Osteoblast (primary cell): ENCODE data around the gene BICD1. TPM values are rescaled to one million over a fixed set of nuclear protein-coding genes. Genes with fewer than 3 reads are reported as not detected.

Experiments used
- DNase-seq: peaks from one replicate; pipeline ENCODE4 v3.0.0; 2011; ENCODE audit warnings: low spot score, mixed read lengths; ENCODE audit not compliant: insufficient read length; ENCODE audit errors: missing footprints
- H2AFZ ChIP-seq: 2 replicates; pipeline ENCODE4 v1.6.0; 2011; ENCODE audit warnings: mild to moderate bottlenecking, low read length
- H3K27ac ChIP-seq: 2 replicates; pipeline ENCODE4 v1.5.1; 2011; ENCODE audit warnings: mild to moderate bottlenecking, low read depth, low read length, moderate library complexity
- H3K27me3 ChIP-seq: 2 replicates; pipeline ENCODE4 v1.6.0; 2012; ENCODE audit warnings: mild to moderate bottlenecking, control low read depth, inconsistent platforms, low read length, moderate library complexity; ENCODE audit not compliant: insufficient read depth
- H3K36me3 ChIP-seq: 2 replicates; pipeline ENCODE4 v1.5.1; 2011; ENCODE audit warnings: mild to moderate bottlenecking, low read length, control low read depth, moderate library complexity; ENCODE audit not compliant: insufficient read depth
- H3K4me1 ChIP-seq: 2 replicates; pipeline ENCODE4 v1.5.1; 2011; ENCODE audit warnings: mild to moderate bottlenecking, low read length, control low read depth, moderate library complexity; ENCODE audit not compliant: insufficient read depth
- H3K4me2 ChIP-seq: 2 replicates; pipeline ENCODE4 v1.6.0; 2011; ENCODE audit warnings: mild to moderate bottlenecking, low read length; ENCODE audit not compliant: insufficient read depth
- H3K4me3 ChIP-seq: fragments of 200-600 bp; sonication (generic); 3 replicates; pipeline ENCODE4 v1.5.1; 2012; ENCODE audit warnings: mild to moderate bottlenecking, low read length, inconsistent platforms; ENCODE audit not compliant: insufficient read depth
- H3K79me2 ChIP-seq: 2 replicates; pipeline ENCODE4 v1.6.0; 2012; ENCODE audit warnings: mild to moderate bottlenecking, low read length, control low read depth, inconsistent platforms; ENCODE audit not compliant: insufficient read depth
- H3K9me3 ChIP-seq: 2 replicates; pipeline ENCODE4 v1.5.1; 2011; ENCODE audit warnings: low read depth, low read length, control low read depth
- H4K20me1 ChIP-seq: 2 replicates; pipeline ENCODE4 v1.6.0; 2012; ENCODE audit warnings: mild to moderate bottlenecking, low read length, control low read depth; ENCODE audit not compliant: insufficient read depth
- CTCF ChIP-seq: IDR thresholded peaks from 2 replicates; pipeline ENCODE4 v1.5.1; 2011; ENCODE audit warnings: mild to moderate bottlenecking, low read depth, low read length, moderate library complexity; ENCODE audit errors: extremely low read depth
- total RNA-seq: library from RNA; depleted of rRNA; stranded (reverse); fragments of >200 nt; gene quantifications from 2 replicates; pipeline ENCODE4 v1.2.3, GENCODE V29; 2012

Gene BICD1
- total RNA-seq, 1 donor: 21.0 TPM

- DNase-seq: no peak
- Histone ChIP-seq H3K4me2 (no peak overlapping the region), H3K4me3 (no peak overlapping the region), H3K4me1 (no peaks in the 10 kb centered on the region), H4K20me1 (peaks cover 3% of the 10 kb centered on the region), H3K9me3 (no peaks in the 10 kb centered on the region), H3K79me2 (peaks cover 11% of the 10 kb centered on the region), H3K27ac (no peak overlapping the region), H2AFZ (no peak overlapping the region), H3K36me3 (no peaks in the 10 kb centered on the region), H3K27me3 (no peaks in the 10 kb centered on the region)
- TF ChIP-seq CTCF: no peak
Measured at GRCh38 chr12:32191445-32191844, 84.8 kb downstream of the BICD1 start.

- Histone ChIP-seq H3K4me1 (peaks cover 7% of the 10 kb centered on the region), H3K4me3 (no peak overlapping the region), H3K4me2 (no peak overlapping the region), H2AFZ (no peak overlapping the region), H3K79me2 (peaks cover 20% of the 10 kb centered on the region), H4K20me1 (peaks cover 11% of the 10 kb centered on the region), H3K9me3 (no peaks in the 10 kb centered on the region), H3K27ac (no peak overlapping the region), H3K27me3 (no peaks in the 10 kb centered on the region), H3K36me3 (no peaks in the 10 kb centered on the region)
- TF ChIP-seq CTCF: no peak
- DNase-seq: no peak
Measured at GRCh38 chr12:32196250-32197198, 89.9 kb downstream of the BICD1 start.

GRCh38 chr12:32197421-32197820, 90.8 kb downstream of the BICD1 start:
- Histone ChIP-seq H3K27ac (no peak overlapping the region), H3K4me3 (no peak overlapping the region), H4K20me1 (peaks cover 11% of the 10 kb centered on the region), H3K79me2 (peaks cover 25% of the 10 kb centered on the region), H3K9me3 (no peaks in the 10 kb centered on the region), H3K36me3 (no peaks in the 10 kb centered on the region), H3K27me3 (no peaks in the 10 kb centered on the region), H3K4me1 (peaks cover 7% of the 10 kb centered on the region), H3K4me2 (no peak overlapping the region), H2AFZ (no peak overlapping the region)
- no peak for TF ChIP-seq CTCF
- DNase-seq: no peak

GRCh38 chr12:32198555-32198954, 91.9 kb downstream of the BICD1 start:
- peak; percentile 27 for DNase-seq
- peaks cover 31% of the 10 kb centered on the region for H3K79me2 ChIP-seq
- H4K20me1 ChIP-seq: peaks cover 11% of the 10 kb centered on the region
- H3K4me1 ChIP-seq: peaks cover 7% of the 10 kb centered on the region
- H3K27ac ChIP-seq: no peak overlapping the region
- H3K4me2 ChIP-seq: no peak overlapping the region
- H2AFZ ChIP-seq: no peak overlapping the region
- no peak for TF ChIP-seq CTCF
- H3K4me3 ChIP-seq: no peak overlapping the region
- no peaks in the 10 kb centered on the region for H3K36me3 ChIP-seq
- no peaks in the 10 kb centered on the region for H3K27me3 ChIP-seq
- no peaks in the 10 kb centered on the region for H3K9me3 ChIP-seq
